Mucosa of stomach (tissue), 1 donor: ENCODE results near the gene COL11A1.
"Not testable (repeated sequence)": the region's sequence is repeated elsewhere in the genome, so short reads cannot be mapped to it uniquely, and the experiment has no call there.

Experiments used
- H3K27me3 ChIP-seq: one replicate; pipeline ENCODE4 v1.7.0; 2013; ENCODE audit warnings: mild to moderate bottlenecking, low read length; ENCODE audit not compliant: control insufficient read depth, insufficient read depth
- H3K36me3 ChIP-seq: one replicate; pipeline ENCODE4 v1.7.0; 2013; ENCODE audit warnings: low read length; ENCODE audit not compliant: control insufficient read depth, insufficient read depth
- H3K4me1 ChIP-seq: one replicate; pipeline ENCODE4 v1.7.0; 2013; ENCODE audit warnings: mild to moderate bottlenecking, low read length; ENCODE audit not compliant: control insufficient read depth, insufficient read depth
- H3K4me3 ChIP-seq: one replicate; pipeline ENCODE4 v1.7.0; 2013; ENCODE audit warnings: low read length
- H3K9ac ChIP-seq: one replicate; pipeline ENCODE4 v1.7.0; 2013; ENCODE audit warnings: mild to moderate bottlenecking, low read length, moderate library complexity
- H3K9me3 ChIP-seq: one replicate; pipeline ENCODE4 v1.7.0; 2013; ENCODE audit warnings: mild to moderate bottlenecking, low read length, moderate library complexity; ENCODE audit not compliant: control insufficient read depth
- donor health status: Pancreatic carcinoma.

COL11A1 gene

DNA sequence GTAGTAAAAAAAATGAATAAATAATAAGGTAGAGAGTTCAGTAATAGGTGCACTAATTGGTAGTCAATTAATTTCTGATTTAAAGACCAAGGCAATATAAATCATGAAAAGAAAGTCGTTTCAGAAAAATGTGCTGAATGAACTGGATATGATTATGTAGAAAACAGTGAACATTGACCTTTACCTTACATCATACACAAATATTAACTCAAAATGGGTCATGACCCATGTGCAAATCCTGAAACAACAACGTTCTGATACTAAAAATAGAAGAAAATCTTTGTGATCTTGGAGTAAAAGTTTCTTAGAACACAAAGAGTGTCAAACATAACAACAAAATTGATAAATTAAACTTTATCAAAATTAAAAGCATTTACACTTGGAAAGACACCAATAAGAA, 39.1 kb downstream of the COL11A1 start:
- no peaks in the 10 kb centered on the region for H3K9me3 ChIP-seq
- H3K4me3 ChIP-seq = no peak overlapping the region
- no peaks in the 10 kb centered on the region for H3K36me3 ChIP-seq
- H3K4me1 ChIP-seq = no peaks in the 10 kb centered on the region
- no peak overlapping the region for H3K9ac ChIP-seq
- H3K27me3 ChIP-seq = no peaks in the 10 kb centered on the region

DNA sequence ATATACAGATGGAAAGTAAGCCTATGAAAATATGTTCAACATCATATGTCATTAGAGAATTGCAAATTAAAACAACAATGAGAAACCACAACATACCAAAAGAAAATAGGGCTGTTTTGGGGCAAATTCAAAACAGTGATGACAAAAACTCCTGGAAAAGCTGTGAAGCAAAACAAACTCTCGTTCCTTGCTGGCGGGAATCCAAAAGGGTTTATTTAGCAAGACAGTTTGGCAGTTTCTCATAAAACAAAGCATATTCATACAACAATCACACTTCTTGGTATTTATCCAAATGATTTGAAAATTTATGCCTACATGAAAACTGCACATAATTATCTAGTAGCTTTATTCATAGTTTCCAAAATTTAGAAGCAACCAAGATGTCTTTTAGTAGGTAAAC, 44.4 kb downstream of the COL11A1 start:
- H3K4me3 ChIP-seq = no peak overlapping the region
- no peak overlapping the region for H3K9ac ChIP-seq
- H3K27me3 ChIP-seq = no peaks in the 10 kb centered on the region
- H3K36me3 ChIP-seq = no peaks in the 10 kb centered on the region
- H3K9me3 ChIP-seq = no peaks in the 10 kb centered on the region
- H3K4me1 ChIP-seq = no peaks in the 10 kb centered on the region

DNA sequence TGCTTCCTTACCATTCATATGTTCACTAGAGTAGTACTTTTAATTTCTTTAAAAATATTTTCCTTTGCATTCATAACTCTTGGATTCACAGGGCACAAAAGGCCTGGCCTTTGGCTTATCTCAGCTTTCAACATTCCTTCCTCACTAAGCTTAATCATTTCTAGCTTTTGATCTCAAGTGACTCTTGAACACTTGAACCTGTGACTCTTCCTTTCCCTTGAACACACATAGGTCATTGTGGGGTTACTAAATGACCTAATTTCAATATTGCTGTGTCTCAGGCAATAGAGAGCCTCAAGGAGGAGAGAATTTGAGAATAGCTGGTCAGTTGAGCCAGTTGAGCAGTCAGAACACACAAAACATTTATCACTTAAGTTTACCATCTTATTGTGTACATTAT, 49.9 kb downstream of the COL11A1 start:
- H3K36me3 ChIP-seq = no peaks in the 10 kb centered on the region
- no peaks in the 10 kb centered on the region for H3K4me1 ChIP-seq
- no peak overlapping the region for H3K4me3 ChIP-seq
- H3K9ac ChIP-seq = no peak overlapping the region
- H3K27me3 ChIP-seq = no peaks in the 10 kb centered on the region
- H3K9me3 ChIP-seq = no peaks in the 10 kb centered on the region

DNA sequence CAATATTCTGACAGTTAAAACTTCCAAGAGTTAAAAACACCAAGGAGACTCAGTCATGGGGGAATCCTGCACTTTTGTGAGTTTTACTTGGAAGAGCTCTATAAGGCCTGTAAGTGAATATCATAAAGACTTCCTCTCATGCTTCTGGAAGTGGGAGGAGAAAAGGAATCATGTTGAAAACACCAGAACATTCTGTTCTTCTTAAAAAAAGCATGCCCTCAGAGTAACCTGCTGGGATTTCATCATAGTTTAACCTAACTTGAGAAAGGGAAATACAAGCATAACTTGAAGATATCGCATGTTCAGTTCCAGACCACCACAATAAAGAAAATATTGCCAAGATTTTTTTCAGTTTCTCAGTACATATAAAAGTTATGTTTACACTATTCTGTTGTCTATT, 51.9 kb downstream of the COL11A1 start:
- Histone ChIP-seq H3K9ac (no peak overlapping the region), H3K36me3 (no peaks in the 10 kb centered on the region), H3K4me3 (no peak overlapping the region), H3K9me3 (no peaks in the 10 kb centered on the region), H3K27me3 (no peaks in the 10 kb centered on the region), H3K4me1 (no peaks in the 10 kb centered on the region)

DNA sequence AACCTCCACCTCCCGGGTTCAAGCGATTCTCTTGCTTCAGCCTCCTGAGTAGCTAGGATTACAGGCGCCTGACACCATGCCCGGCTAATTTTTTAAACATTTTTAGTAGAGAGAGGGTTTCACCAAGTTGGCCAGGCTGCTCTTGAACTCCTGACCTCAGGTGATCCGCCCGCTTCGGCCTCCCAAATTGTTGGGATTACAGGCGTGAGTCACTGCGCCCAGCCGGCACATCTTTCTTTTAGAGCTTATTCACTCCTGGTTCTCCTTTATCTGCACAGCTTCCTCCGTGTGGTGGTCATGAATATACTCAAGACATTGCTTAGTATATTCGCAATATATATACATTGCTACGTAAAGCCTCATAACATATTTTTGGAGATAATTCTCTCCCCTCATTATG, 80.2 kb downstream of the COL11A1 start:
- not testable (repeated sequence) for H3K9me3 ChIP-seq, H3K27me3 ChIP-seq, H3K36me3 ChIP-seq, H3K9ac ChIP-seq, H3K4me1 ChIP-seq, H3K4me3 ChIP-seq

DNA sequence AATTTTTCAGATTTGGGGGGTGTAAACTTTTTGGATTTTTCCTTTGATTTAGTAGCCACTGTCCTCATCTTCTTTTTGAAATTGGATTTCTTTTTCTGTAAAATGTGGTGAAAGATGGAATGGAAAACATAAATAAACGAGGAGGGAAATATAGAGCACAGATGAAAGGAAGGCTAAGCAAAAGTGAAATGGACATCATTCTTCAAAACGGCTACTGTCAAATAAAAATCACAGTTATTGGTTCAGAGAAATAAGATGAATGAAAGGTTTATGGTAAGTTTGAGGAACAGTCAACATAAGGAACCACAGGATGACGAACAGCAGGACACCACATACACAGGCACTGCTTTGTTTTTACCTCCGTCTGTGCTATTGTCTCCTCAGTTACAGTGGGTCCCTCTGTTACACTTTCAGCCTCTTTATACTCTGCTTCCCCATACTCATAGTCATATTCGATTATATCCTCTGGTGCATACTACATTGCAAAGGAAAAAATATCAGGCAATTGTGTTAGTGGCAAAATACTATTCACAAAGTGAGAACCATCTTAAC, 82.4 kb downstream of the COL11A1 start:
- H3K4me1 ChIP-seq = no peaks in the 10 kb centered on the region
- H3K27me3 ChIP-seq = no peaks in the 10 kb centered on the region
- no peaks in the 10 kb centered on the region for H3K36me3 ChIP-seq
- no peak overlapping the region for H3K9ac ChIP-seq
- H3K4me3 ChIP-seq = no peak overlapping the region
- no peaks in the 10 kb centered on the region for H3K9me3 ChIP-seq

DNA sequence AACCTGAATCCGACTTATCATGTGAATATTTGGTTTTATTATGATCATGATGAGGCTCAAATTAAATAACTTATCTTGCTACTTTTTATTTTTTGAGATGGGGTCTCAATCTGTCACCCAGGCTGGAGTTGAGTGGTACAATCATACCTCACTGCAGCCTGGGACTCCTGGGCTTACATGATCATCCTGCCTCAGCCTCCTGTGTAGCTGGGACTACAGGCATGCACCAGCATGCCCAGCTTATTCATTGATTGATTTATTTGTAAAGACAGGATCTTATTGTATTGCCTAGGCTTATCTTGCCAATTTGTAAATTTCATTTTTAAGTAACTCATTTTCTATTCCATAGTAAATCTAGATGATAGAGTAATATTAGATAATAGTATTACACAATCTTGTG, 84.3 kb downstream of the COL11A1 start:
- H3K4me3 ChIP-seq = no peak overlapping the region
- no peaks in the 10 kb centered on the region for H3K36me3 ChIP-seq
- no peaks in the 10 kb centered on the region for H3K27me3 ChIP-seq
- H3K9me3 ChIP-seq = no peaks in the 10 kb centered on the region
- no peak overlapping the region for H3K9ac ChIP-seq
- H3K4me1 ChIP-seq = no peaks in the 10 kb centered on the region

DNA sequence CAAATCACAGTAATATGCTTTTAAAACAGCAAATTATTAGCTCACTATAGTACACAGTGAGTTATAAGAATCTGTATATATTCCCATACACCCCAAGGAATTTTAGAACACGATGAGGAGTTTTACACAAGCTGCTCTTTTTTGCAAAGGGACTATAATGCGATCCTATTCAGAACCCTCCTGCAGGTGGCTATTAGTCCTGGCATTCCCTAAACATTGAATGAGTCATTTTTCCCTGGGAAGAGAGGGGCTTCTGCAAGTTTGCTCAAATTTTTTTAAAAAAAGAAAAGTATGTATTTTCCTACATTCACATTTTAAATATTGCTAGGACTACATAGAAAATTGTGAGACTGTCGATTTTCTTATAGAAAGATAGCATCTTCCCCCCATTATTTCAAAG, 106.3 kb downstream of the COL11A1 start:
- no peaks in the 10 kb centered on the region for H3K27me3 ChIP-seq
- H3K4me1 ChIP-seq = no peaks in the 10 kb centered on the region
- no peak overlapping the region for H3K9ac ChIP-seq
- no peaks in the 10 kb centered on the region for H3K36me3 ChIP-seq
- no peaks in the 10 kb centered on the region for H3K9me3 ChIP-seq
- no peak overlapping the region for H3K4me3 ChIP-seq

DNA sequence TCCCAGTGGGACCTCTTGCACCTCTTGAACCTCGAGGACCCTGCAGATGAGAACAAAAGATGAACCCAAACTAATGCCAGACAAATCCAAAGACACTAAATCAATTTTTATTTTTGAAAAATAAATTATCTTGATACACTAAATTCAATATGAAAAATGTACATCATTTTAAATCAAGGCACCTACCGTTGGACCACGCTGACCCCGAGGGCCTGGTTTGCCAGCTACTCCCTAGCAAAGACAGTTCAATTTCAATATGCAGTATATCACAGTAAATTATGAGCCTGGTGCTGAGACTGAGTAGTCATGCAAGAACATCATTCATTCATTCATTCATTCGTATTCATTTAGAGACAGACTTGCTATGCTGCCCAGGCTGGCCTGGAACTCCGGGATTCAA, 129.4 kb downstream of the COL11A1 start:
- Histone ChIP-seq H3K36me3 (no peaks in the 10 kb centered on the region), H3K4me1 (no peaks in the 10 kb centered on the region), H3K27me3 (no peaks in the 10 kb centered on the region), H3K9me3 (no peaks in the 10 kb centered on the region), H3K4me3 (no peak overlapping the region), H3K9ac (no peak overlapping the region)

DNA sequence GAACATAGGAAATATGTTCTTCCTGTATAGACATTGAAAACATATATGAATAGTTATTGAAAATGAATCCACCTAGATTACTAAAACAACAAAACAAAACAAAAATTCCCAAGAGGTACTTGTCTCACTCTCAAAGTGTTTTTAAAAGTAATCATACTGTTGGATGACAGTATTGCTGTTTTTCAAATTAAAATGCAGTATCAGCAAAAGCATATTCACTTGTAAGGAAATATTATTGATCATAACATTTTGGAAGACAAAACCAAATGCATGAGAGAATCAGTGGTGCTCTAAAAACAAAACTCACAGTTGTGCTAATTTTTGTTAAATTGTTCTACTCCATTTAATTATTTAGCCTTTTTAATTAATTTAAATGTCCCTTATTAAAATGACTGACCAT, 131.0 kb downstream of the COL11A1 start:
- no peaks in the 10 kb centered on the region for H3K4me1 ChIP-seq
- H3K9ac ChIP-seq = no peak overlapping the region
- no peaks in the 10 kb centered on the region for H3K27me3 ChIP-seq
- H3K4me3 ChIP-seq = no peak overlapping the region
- H3K36me3 ChIP-seq = no peaks in the 10 kb centered on the region
- H3K9me3 ChIP-seq = no peaks in the 10 kb centered on the region

DNA sequence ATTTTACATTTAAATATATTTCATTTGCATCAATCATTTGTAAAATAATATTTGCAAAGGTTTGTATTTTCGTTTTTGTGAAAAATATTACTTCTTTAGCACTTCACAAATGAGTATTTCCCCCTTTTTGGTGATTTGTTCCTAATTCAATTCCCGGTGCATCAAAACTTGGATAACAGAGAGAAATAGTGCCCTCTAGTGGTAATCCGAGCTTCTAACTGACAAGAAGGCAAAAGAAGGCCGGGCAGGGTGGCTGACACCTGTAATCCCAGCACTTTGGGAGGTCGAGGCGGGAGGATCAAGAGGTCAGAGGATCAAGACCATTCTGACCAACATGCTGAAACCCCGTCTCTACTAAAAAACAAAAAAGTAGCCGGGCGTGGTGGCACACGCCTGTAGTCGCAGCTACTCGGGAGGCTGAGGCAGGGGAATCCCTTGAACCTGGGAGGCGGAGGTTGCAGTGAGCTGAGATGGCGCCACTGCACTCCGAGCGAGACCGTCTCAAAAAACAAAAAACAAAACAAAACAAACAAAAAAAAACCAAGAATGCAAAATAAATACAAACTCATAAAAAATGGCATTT, 137.7 kb downstream of the COL11A1 start:
- Histone ChIP-seq H3K4me3 (no peak overlapping the region), H3K4me1 (no peaks in the 10 kb centered on the region), H3K9me3 (no peaks in the 10 kb centered on the region), H3K9ac (no peak overlapping the region), H3K27me3 (no peaks in the 10 kb centered on the region), H3K36me3 (no peaks in the 10 kb centered on the region)

DNA sequence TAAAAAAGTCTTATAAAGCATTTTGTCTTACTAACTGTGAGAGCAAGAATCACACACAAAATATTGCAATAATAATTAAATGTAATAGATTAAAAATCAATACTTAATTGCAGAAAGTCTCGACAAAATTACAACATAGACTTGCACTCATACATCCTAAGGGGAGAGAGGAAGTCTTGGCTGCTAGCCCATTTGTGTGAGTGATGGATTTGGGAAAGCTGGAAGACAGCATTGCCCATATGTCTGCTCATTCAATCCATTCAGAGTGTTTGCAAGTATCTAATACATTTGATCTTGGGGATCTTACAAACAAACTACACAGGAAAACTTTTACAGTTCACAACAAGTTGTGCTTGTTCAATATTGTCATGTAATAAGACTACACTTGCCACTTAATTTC, 140.5 kb downstream of the COL11A1 start:
- no peak overlapping the region for H3K9ac ChIP-seq
- H3K36me3 ChIP-seq = no peaks in the 10 kb centered on the region
- no peak overlapping the region for H3K4me3 ChIP-seq
- no peaks in the 10 kb centered on the region for H3K9me3 ChIP-seq
- H3K27me3 ChIP-seq = no peaks in the 10 kb centered on the region
- H3K4me1 ChIP-seq = no peaks in the 10 kb centered on the region

DNA sequence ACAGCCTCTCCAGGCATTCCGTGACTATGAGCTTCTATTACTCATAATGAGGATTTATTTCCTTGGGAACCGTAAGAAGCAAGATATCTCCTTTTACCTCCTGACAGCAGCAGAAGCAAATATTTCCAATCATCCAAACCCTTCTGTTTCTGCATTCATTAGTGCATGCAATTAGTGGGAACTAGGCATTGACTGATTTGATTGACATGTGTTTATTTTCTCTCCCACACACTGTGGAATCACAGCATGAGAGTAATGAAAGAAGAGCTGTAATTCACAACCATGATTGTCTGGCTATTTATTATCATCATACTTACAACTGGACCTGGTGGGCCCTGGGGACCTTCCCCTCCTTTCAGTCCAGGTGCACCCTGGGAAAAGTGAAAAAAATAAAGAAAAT, 146.8 kb downstream of the COL11A1 start:
- no peaks in the 10 kb centered on the region for H3K9me3 ChIP-seq
- H3K4me3 ChIP-seq = no peak overlapping the region
- no peaks in the 10 kb centered on the region for H3K4me1 ChIP-seq
- H3K9ac ChIP-seq = no peak overlapping the region
- H3K36me3 ChIP-seq = no peaks in the 10 kb centered on the region
- H3K27me3 ChIP-seq = no peaks in the 10 kb centered on the region
